Measurements from ENCODE around the gene VPS13D.

Gene VPS13D

DNA sequence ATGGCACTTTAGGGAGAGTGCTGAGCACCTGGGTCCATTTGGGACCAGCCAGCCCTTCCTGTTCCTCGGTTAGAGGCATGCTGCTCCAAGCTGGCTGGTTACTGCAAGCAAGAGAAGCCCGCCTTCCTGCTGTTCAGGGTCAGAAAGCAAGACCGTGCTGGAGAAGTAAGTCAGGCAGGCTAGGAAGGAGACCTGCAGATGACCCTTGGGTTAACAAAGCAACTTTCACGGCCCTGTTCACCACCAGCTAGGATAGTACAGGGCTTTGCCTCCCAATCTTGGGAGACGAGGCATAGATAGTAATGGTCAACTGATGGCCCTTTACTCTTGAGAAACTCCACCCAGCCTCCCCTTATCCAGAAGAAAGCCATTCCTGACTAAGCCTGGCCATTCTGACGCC is 252.1 kb downstream of the VPS13D start:
- H3K36me3 ChIP-seq (ENCODE audit: insufficient read depth, low read length), result peaks cover 20% of the 10 kb centered on the region
- no peaks in the 10 kb centered on the region for H3K9me3 ChIP-seq (replicated peaks; ENCODE audit: low read length)
- H3K4me3 ChIP-seq (ENCODE audit: low read length), result no peak overlapping the region
- H3K4me1 ChIP-seq (ENCODE audit: control insufficient read depth, insufficient read depth, low read length), result peaks cover 40% of the 10 kb centered on the region
- H3K9ac ChIP-seq (ENCODE audit: low read depth, low read length), result no peak overlapping the region
- H3K27me3 ChIP-seq (ENCODE audit: control insufficient read depth, insufficient read depth, low read length), result no peaks in the 10 kb centered on the region
- H3K4me2 ChIP-seq (ENCODE audit: low read length), result no peak overlapping the region

DNA sequence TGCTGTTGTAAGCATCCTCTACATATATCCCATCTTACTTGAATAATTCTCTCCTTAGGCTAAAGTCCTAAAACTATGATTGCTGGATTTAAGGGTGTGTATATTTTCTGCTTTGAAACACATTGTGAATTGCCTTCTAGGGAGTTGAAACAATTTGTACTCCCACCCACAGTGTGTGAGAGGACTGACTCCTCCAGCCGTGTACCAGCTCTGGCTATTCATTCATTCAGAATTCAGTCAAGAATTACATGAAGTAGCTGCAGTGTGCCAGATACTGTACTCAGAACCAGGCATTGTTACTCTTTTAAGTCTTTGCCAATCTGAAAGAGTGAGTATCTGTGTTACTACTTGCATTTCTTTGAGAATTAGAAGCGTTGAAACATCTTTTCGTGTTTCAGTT is 253.2 kb downstream of the VPS13D start:
- peaks cover 17% of the 10 kb centered on the region for H3K36me3 ChIP-seq (ENCODE audit: insufficient read depth, low read length)
- no peaks in the 10 kb centered on the region for H3K9me3 ChIP-seq (replicated peaks; ENCODE audit: low read length)
- H3K4me1 ChIP-seq (ENCODE audit: control insufficient read depth, insufficient read depth, low read length), result peaks cover 32% of the 10 kb centered on the region
- H3K27me3 ChIP-seq (ENCODE audit: control insufficient read depth, insufficient read depth, low read length), result no peaks in the 10 kb centered on the region
- no peak overlapping the region for H3K9ac ChIP-seq (ENCODE audit: low read depth, low read length)
- H3K4me3 ChIP-seq (ENCODE audit: low read length), result no peak overlapping the region
- H3K4me2 ChIP-seq (ENCODE audit: low read length), result no peak overlapping the region

DNA sequence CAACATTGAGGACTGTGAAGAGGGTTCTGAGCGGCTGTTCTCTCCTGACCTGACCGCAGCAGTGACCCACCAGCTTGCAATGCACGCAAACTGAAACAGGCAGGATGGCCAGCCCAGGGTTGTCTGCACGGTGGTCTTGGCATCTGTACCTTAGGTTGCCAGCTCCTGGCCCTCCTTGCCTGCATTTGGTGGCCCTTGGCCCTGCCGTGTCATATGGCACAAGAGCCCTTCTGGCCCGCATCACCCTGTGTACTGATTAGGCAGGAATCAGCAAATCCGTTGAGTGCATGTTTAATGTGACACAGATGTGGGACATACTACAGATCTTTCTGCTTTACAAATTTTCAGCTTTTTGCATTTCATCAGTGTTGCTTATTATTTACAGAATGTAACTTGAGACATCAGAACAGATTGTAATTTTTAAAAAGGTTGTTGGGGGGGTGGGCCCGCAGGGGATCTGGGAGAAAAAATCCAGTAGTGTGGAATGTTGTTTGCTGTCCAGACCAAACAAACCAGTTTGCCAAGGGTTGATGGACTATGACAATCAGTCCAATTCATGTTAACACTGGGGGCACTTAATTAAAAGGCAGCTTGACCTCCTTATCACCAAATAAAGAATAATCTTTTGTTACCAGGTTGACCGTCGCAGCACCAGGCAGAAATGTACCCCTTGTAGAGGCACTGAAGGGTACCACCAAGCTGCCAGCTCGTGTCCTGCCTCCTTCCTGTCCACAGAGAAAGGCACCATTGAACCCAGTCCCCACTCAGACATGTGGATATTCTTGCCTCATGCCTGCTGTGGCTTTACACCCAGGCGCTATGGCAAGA is 255.6 kb downstream of the VPS13D start:
- Histone ChIP-seq H3K9me3 (replicated peaks; ENCODE audit: low read length) (no peaks in the 10 kb centered on the region), H3K4me1 (ENCODE audit: control insufficient read depth, insufficient read depth, low read length) (peaks cover 12% of the 10 kb centered on the region), H3K36me3 (ENCODE audit: insufficient read depth, low read length) (peaks cover 8% of the 10 kb centered on the region), H3K9ac (ENCODE audit: low read depth, low read length) (no peak overlapping the region), H3K27me3 (ENCODE audit: control insufficient read depth, insufficient read depth, low read length) (no peaks in the 10 kb centered on the region), H3K4me2 (ENCODE audit: low read length) (no peak overlapping the region), H3K4me3 (ENCODE audit: low read length) (no peak overlapping the region)

DNA sequence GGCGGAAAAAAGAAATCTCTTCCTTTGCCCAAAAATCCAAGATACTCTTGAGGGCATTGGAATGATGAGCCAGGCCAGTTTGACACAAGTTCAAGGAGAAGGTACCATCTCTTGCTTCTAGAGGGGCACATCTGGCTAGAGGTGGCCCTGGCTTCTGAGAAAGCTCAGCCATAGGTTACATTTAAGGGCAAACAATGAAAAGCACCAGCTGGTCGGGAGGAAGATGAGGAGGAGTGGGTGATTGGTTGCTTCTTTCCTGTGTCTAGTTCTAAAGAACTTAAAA is 256.2 kb downstream of the VPS13D start:
- no peak overlapping the region for H3K4me2 ChIP-seq (ENCODE audit: low read length)
- H3K9ac ChIP-seq (ENCODE audit: low read depth, low read length), result no peak overlapping the region
- no peaks in the 10 kb centered on the region for H3K9me3 ChIP-seq (replicated peaks; ENCODE audit: low read length)
- no peak overlapping the region for H3K4me3 ChIP-seq (ENCODE audit: low read length)
- peaks cover 6% of the 10 kb centered on the region for H3K4me1 ChIP-seq (ENCODE audit: control insufficient read depth, insufficient read depth, low read length)
- peaks cover 8% of the 10 kb centered on the region for H3K36me3 ChIP-seq (ENCODE audit: insufficient read depth, low read length)
- H3K27me3 ChIP-seq (ENCODE audit: control insufficient read depth, insufficient read depth, low read length), result no peaks in the 10 kb centered on the region

DNA sequence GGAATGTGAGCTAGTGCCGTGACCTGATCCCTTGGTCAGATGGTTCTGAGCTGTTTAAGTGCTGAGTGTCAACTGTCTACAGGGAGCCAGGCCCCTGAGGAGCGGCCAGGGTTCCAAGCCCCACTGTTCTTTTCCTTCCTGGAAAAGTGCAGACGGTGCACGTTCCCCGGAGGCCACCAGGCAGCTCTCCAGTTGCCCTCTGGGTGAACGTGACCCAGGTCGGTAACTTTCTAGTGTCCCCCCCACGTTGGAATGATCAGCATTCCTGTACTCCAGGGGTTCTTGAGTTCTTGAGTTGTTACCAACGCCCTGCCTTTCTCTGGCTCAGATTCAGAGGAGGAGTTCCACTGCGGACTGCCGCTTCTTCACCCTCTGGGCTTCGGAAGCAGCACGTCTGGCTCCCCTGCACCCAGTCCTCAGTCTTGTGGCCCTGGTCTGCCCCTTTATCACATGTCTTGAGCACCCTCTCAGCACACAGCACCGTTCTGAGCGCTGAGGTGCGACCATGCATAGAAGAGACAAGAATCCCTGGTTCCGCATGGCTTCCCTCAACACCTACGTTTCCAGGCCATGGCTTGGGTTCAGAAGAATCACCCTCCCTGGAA is 256.7 kb downstream of the VPS13D start:
- Histone ChIP-seq H3K9me3 (replicated peaks; ENCODE audit: low read length) (no peaks in the 10 kb centered on the region), H3K4me3 (ENCODE audit: low read length) (no peak overlapping the region), H3K36me3 (ENCODE audit: insufficient read depth, low read length) (peaks cover 8% of the 10 kb centered on the region), H3K9ac (ENCODE audit: low read depth, low read length) (no peak overlapping the region), H3K27me3 (ENCODE audit: control insufficient read depth, insufficient read depth, low read length) (no peaks in the 10 kb centered on the region), H3K4me1 (ENCODE audit: control insufficient read depth, insufficient read depth, low read length) (peaks cover 5% of the 10 kb centered on the region), H3K4me2 (ENCODE audit: low read length) (no peak overlapping the region)

DNA sequence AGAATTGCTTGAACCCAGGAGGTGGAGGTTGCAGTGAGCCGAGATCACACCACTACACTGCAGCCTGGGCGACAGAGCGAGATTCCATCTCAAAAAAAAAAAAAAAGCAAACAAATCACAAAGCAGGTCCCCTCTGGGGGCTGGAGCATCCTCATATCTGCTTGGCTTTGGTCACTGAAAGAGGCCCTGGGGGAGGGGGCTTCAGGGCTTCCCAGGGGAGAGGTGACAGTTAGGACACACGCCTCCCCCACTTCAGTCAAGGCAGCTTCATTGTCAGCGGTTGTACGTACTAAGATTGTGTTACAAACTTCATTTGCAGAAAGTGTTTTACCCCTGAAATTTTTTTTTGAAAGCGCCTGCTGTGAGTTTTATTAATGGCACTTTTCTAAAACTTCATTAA is 257.7 kb downstream of the VPS13D start:
- Histone ChIP-seq H3K36me3 (ENCODE audit: insufficient read depth, low read length) (peaks cover 8% of the 10 kb centered on the region), H3K9me3 (replicated peaks; ENCODE audit: low read length) (no peaks in the 10 kb centered on the region), H3K4me3 (ENCODE audit: low read length) (no peak overlapping the region), H3K4me1 (ENCODE audit: control insufficient read depth, insufficient read depth, low read length) (peaks cover 6% of the 10 kb centered on the region), H3K27me3 (ENCODE audit: control insufficient read depth, insufficient read depth, low read length) (no peaks in the 10 kb centered on the region), H3K4me2 (ENCODE audit: low read length) (no peak overlapping the region), H3K9ac (ENCODE audit: low read depth, low read length) (no peak overlapping the region)

DNA sequence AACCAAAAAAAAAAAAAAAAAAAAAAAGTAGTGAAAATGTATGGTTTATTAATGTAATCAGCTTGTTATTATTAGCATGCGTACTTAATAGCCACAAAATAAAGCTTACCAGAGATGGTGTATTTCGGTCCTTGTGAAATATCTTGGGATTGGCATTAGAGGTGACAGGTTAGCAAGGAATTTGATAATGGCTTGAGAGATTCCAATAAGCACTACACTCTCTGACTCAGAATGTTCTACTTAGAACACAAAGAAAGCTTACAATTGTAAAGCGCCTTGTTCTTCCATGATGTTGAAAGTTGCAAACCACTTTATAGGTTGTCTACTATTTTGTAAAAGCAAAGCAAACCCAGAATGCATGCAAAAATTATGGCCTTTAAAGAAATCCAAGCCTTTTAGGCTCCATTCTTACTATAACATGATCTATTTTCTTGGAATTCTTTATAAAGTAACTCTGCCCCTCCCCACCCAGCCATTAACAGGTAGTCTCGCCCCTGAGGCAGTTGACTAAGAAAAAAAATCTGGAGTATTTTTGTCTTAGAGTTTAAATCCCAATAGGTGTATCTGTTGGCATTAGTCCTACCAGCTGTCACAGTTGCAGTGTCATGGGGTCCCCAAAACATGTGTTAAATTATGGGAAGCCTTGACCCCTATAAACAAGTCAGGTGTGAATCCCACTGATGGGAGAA is 259.0 kb downstream of the VPS13D start:
- H3K27me3 ChIP-seq (ENCODE audit: control insufficient read depth, insufficient read depth, low read length), result no peaks in the 10 kb centered on the region
- no peaks in the 10 kb centered on the region for H3K9me3 ChIP-seq (replicated peaks; ENCODE audit: low read length)
- peaks cover 8% of the 10 kb centered on the region for H3K36me3 ChIP-seq (ENCODE audit: insufficient read depth, low read length)
- no peak overlapping the region for H3K9ac ChIP-seq (ENCODE audit: low read depth, low read length)
- peaks cover 6% of the 10 kb centered on the region for H3K4me1 ChIP-seq (ENCODE audit: control insufficient read depth, insufficient read depth, low read length)
- no peak overlapping the region for H3K4me2 ChIP-seq (ENCODE audit: low read length)
- H3K4me3 ChIP-seq (ENCODE audit: low read length), result no peak overlapping the region

DNA sequence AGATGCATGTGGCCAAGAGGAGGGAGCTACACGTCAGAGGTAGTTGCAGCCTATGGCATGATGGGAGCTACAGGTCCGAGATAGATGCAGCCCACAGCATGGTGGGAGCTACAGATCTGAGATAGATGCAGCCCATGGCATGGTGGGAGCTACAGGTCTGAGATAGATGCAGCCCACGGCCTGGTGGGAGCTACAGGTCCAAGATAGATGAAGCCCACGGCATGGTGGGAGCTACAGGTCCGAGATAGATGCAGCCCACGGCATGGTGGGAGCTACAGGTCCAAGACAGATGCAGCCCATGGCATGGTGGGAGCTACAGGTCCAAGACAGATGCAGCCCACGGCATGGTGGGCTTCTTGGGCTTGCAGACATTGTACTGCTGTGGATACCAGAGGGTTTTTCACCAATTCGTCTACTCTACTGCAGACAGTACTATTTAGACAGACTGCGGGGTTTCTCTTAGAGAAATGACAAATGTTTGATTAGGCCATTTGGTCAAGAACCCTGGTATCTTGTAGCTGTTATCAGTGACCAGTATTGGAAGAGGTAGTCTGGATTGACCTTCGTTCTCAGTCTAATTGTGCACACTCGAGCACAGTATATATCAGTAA is 260.8 kb downstream of the VPS13D start:
- H3K4me3 ChIP-seq (ENCODE audit: low read length), result no peak overlapping the region
- H3K36me3 ChIP-seq (ENCODE audit: insufficient read depth, low read length), result peaks cover 8% of the 10 kb centered on the region
- no peak overlapping the region for H3K9ac ChIP-seq (ENCODE audit: low read depth, low read length)
- H3K9me3 ChIP-seq (replicated peaks; ENCODE audit: low read length), result no peaks in the 10 kb centered on the region
- H3K4me1 ChIP-seq (ENCODE audit: control insufficient read depth, insufficient read depth, low read length), result peaks cover 6% of the 10 kb centered on the region
- H3K27me3 ChIP-seq (ENCODE audit: control insufficient read depth, insufficient read depth, low read length), result no peaks in the 10 kb centered on the region
- no peak overlapping the region for H3K4me2 ChIP-seq (ENCODE audit: low read length)

DNA sequence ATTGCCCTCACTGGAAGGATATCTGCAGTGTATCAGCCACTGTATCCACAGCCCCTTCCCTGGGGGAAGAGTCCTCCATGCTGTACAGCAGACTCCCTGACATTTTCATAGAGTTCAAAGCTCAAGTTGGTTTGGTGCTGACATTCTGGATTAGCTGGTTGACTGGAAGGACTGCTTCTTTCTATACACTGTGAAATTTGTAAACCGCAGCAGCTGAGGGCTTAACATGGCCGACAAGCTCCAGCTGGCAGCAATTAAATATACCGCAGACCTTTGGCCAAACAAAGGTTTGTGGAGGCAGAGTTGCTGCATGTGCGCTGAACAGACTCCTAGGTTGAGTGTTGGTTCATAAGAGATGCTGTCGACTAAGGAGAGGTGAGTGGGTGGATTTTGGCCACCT is 261.8 kb downstream of the VPS13D start:
- Histone ChIP-seq H3K9me3 (replicated peaks; ENCODE audit: low read length) (no peaks in the 10 kb centered on the region), H3K36me3 (ENCODE audit: insufficient read depth, low read length) (peaks cover 3% of the 10 kb centered on the region), H3K4me2 (ENCODE audit: low read length) (no peak overlapping the region), H3K9ac (ENCODE audit: low read depth, low read length) (no peak overlapping the region), H3K4me3 (ENCODE audit: low read length) (no peak overlapping the region), H3K4me1 (ENCODE audit: control insufficient read depth, insufficient read depth, low read length) (peaks cover 6% of the 10 kb centered on the region), H3K27me3 (ENCODE audit: control insufficient read depth, insufficient read depth, low read length) (no peaks in the 10 kb centered on the region)

DNA sequence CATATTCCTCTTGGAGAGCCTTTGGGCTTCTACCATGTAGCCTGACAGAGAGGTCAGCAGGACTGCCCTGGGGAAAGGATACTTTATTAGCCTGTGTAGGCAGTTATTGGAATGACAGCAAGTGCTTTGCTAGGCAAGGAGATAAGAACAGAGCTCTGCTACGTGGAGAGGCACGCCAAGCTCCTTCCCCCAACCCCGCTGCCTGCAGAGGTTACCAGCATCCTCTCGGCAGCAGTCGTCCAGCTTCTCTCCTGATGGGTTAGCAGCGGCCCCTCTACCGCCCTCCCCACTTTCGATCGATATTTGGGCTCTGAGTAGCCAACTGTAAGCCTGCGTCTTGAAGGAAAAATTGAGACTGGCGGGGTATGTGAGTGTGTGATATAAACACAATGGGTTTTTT is 265.9 kb downstream of the VPS13D start:
- Histone ChIP-seq H3K27me3 (ENCODE audit: control insufficient read depth, insufficient read depth, low read length) (no peaks in the 10 kb centered on the region), H3K4me3 (ENCODE audit: low read length) (no peak overlapping the region), H3K36me3 (ENCODE audit: insufficient read depth, low read length) (peaks cover 14% of the 10 kb centered on the region), H3K4me2 (ENCODE audit: low read length) (no peak overlapping the region), H3K4me1 (ENCODE audit: control insufficient read depth, insufficient read depth, low read length) (peaks cover 6% of the 10 kb centered on the region), H3K9ac (ENCODE audit: low read depth, low read length) (no peak overlapping the region), H3K9me3 (replicated peaks; ENCODE audit: low read length) (no peaks in the 10 kb centered on the region)

DNA sequence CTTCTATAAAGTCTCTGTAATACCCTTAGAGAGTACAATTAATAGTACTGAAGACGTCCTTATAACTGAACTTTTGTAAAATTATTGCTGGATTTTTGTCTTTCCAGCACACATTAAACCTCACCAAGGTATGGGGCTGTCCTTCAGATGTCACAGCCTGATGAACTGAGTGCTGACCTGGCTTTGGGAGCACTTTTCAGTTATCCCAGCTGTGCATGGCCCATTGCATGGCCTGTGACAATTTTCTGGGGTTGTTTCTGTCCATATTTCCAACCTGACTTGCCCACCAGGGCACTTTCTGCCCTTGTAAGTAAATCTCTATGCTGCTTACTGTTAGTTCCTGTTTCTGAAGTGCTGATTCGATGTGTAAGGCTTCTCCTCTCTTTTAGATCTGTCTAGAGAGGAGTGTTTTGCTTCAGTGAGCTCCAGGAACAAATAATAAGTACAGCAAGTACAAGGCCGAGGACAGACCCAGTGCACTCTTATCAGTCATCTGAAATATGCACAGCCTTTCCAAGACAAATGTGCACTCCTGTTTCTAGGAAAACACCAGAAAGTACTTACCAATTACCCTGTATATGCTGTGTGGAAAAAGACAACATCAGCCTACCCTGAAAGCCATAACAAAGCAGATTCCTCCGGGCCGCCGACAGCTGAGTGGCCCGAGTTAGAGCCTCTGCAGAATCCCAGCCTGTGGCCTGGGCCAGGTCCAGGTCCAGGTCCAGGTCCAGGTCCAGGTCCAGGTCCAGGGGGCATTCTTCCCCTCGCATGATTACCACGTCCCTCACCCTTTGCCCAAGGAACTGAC is 266.5 kb downstream of the VPS13D start:
- Histone ChIP-seq H3K4me3 (ENCODE audit: low read length) (no peak overlapping the region), H3K4me2 (ENCODE audit: low read length) (no peak overlapping the region), H3K9ac (ENCODE audit: low read depth, low read length) (no peak overlapping the region), H3K9me3 (replicated peaks; ENCODE audit: low read length) (no peaks in the 10 kb centered on the region), H3K4me1 (ENCODE audit: control insufficient read depth, insufficient read depth, low read length) (peaks cover 5% of the 10 kb centered on the region), H3K36me3 (ENCODE audit: insufficient read depth, low read length) (peaks cover 14% of the 10 kb centered on the region), H3K27me3 (ENCODE audit: control insufficient read depth, insufficient read depth, low read length) (no peaks in the 10 kb centered on the region)

Measured in skeletal muscle satellite cell (primary cell).